Activated naive CD8-positive, alpha-beta T cell treated with anti-CD3 and anti-CD28 coated beads, Interleukin-2, amount 10 ng/mL, durations not matched to agents 7 days and 5 days (primary cell): ENCODE results near the gene CFB. TPM values are rescaled to one million over a fixed set of nuclear protein-coding genes. Genes with fewer than 3 reads are reported as not detected.
"Not testable (repeated sequence)": the region's sequence is repeated elsewhere in the genome, so short reads cannot be mapped to it uniquely, and the experiment has no call there.

ENCODE experiments used
- ATAC-seq: fragments of 150-1000 bp; cut with Tn5 transposase; one replicate; pipeline ENCODE4 v1.10.0; 2021; ENCODE audit warnings: low read depth, moderate library complexity
- POLR2A ChIA-PET: fragments of 350-600 bp; sonication (Branson Sonifier 250); formaldehyde crosslinking; loops from one replicate; lab custom pipeline; 2021; ENCODE audit warnings: antibody characterized with exemption; lab: Charles Lee
- DNase-seq: peaks from one replicate; pipeline ENCODE4 v3.0.0; 2021
- H3K27ac Mint-ChIP-seq: one replicate; pipeline ENCODE4 v1.8.0; 2022; ENCODE audit warnings: mild to moderate bottlenecking, mixed read lengths
- H3K27me3 Mint-ChIP-seq: one replicate; pipeline ENCODE4 v1.8.0; 2022; ENCODE audit warnings: mild to moderate bottlenecking, moderate library complexity, mixed read lengths
- H3K36me3 Mint-ChIP-seq: one replicate; pipeline ENCODE4 v1.8.0; 2021; ENCODE audit warnings: mild to moderate bottlenecking, mixed read lengths
- H3K4me1 Mint-ChIP-seq: one replicate; pipeline ENCODE4 v1.8.0; 2021; ENCODE audit warnings: mixed read lengths
- H3K4me3 Mint-ChIP-seq: one replicate; pipeline ENCODE4 v1.8.0; 2022; ENCODE audit warnings: mild to moderate bottlenecking, moderate library complexity, mixed read lengths
- H3K9me3 Mint-ChIP-seq: one replicate; pipeline ENCODE4 v1.8.0; 2021; ENCODE audit warnings: mixed read lengths
- total RNA-seq, 2 experiments: library from RNA; stranded (reverse); gene quantifications; one replicate each; pipeline ENCODE4 v1.2.3, GENCODE V29; 2021

The CFB gene
- total RNA-seq, 2 experiments from 2014 or later = 1.2 to 2.1 TPM

DNA sequence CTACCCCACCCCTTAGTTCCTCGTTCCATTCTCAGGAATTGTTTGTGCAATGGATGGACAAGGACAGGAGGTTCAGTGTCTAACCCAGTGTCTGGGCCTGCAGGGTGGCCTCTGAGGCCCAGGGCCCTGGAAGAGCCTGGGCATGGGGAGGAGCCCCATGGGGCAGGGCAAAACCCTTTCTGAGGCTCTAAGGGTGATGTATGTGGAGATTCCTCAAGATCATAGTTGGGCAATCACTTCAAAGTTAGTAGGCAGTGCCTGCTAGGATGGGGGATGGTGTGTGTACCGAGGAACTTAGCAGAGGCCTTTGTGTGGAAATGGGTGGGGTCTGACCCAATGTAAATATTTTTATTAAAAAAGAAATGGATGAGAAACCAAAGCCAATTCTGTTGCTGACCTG is 25.1 kb upstream of the CFB start:
- DNase-seq (no peak), ATAC-seq (no peak)
- no peak overlapping the region for H3K4me3 Mint-ChIP-seq
- no peaks in the 10 kb centered on the region for H3K36me3 Mint-ChIP-seq
- no peaks in the 10 kb centered on the region for H3K9me3 Mint-ChIP-seq
- no peaks in the 10 kb centered on the region for H3K4me1 Mint-ChIP-seq
- peaks cover 2% of the 10 kb centered on the region for H3K27me3 Mint-ChIP-seq
- POLR2A ChIA-PET = interaction anchor here (0.9 kb wide), 1 partner anchor 12 kb away, joined by 4 read pairs; no protein-coding TSS in a partner anchor
- H3K27ac Mint-ChIP-seq = no peak overlapping the region

DNA sequence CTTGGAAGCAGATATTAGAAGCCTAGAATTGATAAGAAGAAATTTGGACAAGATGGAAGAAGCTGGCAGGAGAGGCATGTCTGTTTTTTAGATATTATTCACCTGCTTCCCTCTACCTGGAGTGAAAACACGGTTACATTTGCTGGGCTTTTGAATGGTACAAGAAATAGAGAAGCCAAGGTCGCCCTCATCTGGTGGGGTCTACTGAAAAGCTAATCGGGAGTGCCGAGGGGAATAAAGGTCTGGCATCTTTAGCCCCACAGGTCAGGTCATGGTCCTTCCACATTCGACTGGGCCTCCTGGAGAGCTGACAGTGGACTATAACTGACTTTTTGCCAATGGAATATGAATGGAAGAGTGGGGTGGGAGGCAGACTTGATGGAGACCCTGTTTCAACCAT is 23.0 kb upstream of the CFB start:
- H3K4me1 Mint-ChIP-seq = no peaks in the 10 kb centered on the region
- ATAC-seq = peak; percentile 34
- no peak for DNase-seq
- H3K4me3 Mint-ChIP-seq = no peak overlapping the region
- peaks cover 8% of the 10 kb centered on the region for H3K27me3 Mint-ChIP-seq
- H3K9me3 Mint-ChIP-seq = no peaks in the 10 kb centered on the region
- POLR2A ChIA-PET = no interaction called here
- H3K27ac Mint-ChIP-seq = no peak overlapping the region
- H3K36me3 Mint-ChIP-seq = no peaks in the 10 kb centered on the region

DNA sequence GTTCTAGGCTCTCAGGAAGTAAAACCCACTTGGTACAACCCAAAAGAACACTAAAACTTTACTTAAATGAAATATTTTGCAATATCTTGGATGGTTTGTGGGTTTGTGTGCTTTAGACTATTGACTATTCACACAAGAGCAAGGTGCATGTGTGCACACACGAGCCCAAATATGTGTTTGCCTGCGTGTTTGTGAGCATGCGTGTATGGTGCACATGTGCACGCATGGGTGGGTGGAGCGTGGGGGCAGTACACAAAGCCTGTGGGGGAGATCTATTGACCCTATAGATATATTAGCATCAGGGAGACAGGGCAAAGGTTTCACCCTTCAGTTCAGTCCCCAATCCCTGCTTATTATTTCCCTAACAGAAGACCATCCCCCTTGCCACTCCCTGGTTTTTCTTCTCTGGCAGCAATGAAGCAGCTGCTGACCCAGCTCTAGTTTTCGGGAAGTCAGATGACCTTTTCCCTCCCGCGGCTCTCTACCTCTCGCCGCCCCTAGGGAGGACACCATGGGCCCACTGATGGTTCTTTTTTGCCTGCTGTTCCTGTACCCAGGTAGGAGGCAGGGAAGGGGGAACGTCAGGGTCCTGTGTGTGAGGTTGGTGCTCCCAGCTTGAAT is 18.5 kb upstream of the CFB start, which contains the start of gene C2:
TSS of gene C2 (plus strand) at position 476 of the 621 bp plus-strand sequence. CDS start at position 512, 36 bp downstream.
- no peak within 1 kb of the TSS for H3K27ac Mint-ChIP-seq
- DNase-seq (no peak), ATAC-seq (no peak)
- H3K9me3 Mint-ChIP-seq = no peaks in the 10 kb centered on the region
- H3K36me3 Mint-ChIP-seq = no peaks in the 10 kb centered on the region
- peaks cover 9% of the 10 kb centered on the region for H3K27me3 Mint-ChIP-seq
- POLR2A ChIA-PET = no interaction called here
- H3K4me3 Mint-ChIP-seq = no peak within 1 kb of the TSS
- peaks cover 1% of the 10 kb centered on the region for H3K4me1 Mint-ChIP-seq

DNA sequence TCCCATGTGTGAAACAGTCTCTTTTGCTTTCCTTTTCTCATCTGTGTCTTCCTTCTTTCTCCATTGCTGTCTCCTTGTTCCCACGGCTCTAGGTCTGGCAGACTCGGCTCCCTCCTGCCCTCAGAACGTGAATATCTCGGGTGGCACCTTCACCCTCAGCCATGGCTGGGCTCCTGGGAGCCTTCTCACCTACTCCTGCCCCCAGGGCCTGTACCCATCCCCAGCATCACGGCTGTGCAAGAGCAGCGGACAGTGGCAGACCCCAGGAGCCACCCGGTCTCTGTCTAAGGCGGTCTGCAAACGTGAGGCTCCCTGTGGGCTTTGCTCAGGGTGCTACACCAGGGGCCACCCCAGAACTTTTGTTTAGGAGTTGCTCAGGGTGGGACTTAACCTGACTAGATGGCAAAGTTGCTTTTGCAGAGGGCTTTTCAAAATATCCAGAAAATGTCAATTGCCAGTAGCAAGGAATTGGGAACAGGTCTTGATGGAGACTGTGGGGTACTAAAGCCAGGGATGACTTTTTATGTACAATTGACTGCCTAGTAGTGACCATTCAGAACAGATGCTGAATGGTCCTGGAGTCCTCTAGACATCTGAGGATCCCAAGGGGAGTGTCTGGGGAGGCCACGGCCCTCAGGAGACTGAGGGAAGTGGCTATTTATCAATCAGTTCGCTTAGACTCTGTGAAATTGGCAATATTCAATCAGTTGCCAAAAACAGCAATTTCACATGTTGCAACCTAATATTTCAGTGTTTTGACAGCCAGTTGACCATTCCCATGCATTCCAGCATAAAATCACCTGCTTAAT is 17.8 kb upstream of the CFB start:
- POLR2A ChIA-PET = no interaction called here
- H3K9me3 Mint-ChIP-seq = no peaks in the 10 kb centered on the region
- H3K4me1 Mint-ChIP-seq = peaks cover 1% of the 10 kb centered on the region
- H3K27me3 Mint-ChIP-seq = peaks cover 9% of the 10 kb centered on the region
- no peak overlapping the region for H3K27ac Mint-ChIP-seq
- H3K36me3 Mint-ChIP-seq = no peaks in the 10 kb centered on the region
- H3K4me3 Mint-ChIP-seq = no peak overlapping the region
- ATAC-seq (no peak), DNase-seq (no peak)

DNA sequence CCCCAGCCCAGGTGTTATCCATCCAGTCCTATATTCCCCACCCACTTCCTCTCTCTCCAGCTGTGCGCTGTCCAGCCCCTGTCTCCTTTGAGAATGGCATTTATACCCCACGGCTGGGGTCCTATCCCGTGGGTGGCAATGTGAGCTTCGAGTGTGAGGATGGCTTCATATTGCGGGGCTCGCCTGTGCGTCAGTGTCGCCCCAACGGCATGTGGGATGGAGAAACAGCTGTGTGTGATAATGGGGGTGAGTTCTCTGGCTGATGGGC is 17.3 kb upstream of the CFB start:
- DNase-seq = no peak
- H3K27ac Mint-ChIP-seq = no peak overlapping the region
- H3K4me3 Mint-ChIP-seq = no peak overlapping the region
- POLR2A ChIA-PET = no interaction called here
- no peak for ATAC-seq
- H3K9me3 Mint-ChIP-seq = no peaks in the 10 kb centered on the region
- H3K36me3 Mint-ChIP-seq = no peaks in the 10 kb centered on the region
- peaks cover 1% of the 10 kb centered on the region for H3K4me1 Mint-ChIP-seq
- H3K27me3 Mint-ChIP-seq = peaks cover 12% of the 10 kb centered on the region

DNA sequence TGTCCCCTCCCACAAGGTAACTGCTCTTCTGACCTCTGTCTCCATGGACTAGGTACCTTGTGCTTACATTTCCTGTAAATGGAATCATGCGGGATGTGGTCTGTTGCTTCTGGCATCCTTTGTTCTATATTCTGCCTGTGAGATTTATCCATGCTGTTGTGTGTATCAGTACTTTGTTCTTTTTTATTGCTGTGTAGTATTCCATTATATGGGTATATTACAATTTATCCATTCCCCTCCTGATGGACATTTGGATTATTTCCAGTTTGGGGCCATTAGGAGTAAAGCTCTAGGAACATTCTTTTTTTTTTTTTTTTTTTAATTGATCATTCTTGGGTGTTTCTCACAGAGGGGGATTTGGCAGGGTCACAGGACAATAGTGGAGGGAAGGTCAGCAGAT is 14.9 kb upstream of the CFB start:
- POLR2A ChIA-PET = no interaction called here
- peaks cover 9% of the 10 kb centered on the region for H3K27me3 Mint-ChIP-seq
- H3K4me3 Mint-ChIP-seq = no peak overlapping the region
- ATAC-seq = no peak
- no peak for DNase-seq
- no peaks in the 10 kb centered on the region for H3K36me3 Mint-ChIP-seq
- peaks cover 1% of the 10 kb centered on the region for H3K4me1 Mint-ChIP-seq
- no peak overlapping the region for H3K27ac Mint-ChIP-seq
- H3K9me3 Mint-ChIP-seq = no peaks in the 10 kb centered on the region

DNA sequence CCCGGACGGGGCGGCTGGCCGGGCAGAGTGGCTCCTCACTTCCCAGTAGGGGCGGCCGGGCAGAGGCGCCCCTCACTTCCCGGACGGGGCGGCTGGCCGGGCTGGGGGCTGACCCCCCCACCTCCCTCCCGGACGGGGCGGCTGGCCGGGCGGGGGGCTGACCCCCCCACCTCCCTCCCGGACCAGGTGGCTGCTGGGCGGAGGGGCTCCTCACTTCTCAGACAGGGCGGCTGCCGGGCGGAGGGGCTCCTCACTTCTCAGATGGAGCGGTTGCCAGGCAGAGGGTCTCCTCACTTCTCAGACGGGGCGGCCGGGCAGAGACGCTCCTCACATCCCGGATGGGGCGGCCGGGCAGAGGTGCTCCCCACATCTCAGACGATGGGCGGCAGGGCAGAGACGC is 13.8 kb upstream of the CFB start:
- ATAC-seq, H3K4me1 Mint-ChIP-seq, H3K27ac Mint-ChIP-seq, POLR2A ChIA-PET, H3K36me3 Mint-ChIP-seq, H3K4me3 Mint-ChIP-seq, H3K27me3 Mint-ChIP-seq, DNase-seq, H3K9me3 Mint-ChIP-seq: not testable (repeated sequence)

DNA sequence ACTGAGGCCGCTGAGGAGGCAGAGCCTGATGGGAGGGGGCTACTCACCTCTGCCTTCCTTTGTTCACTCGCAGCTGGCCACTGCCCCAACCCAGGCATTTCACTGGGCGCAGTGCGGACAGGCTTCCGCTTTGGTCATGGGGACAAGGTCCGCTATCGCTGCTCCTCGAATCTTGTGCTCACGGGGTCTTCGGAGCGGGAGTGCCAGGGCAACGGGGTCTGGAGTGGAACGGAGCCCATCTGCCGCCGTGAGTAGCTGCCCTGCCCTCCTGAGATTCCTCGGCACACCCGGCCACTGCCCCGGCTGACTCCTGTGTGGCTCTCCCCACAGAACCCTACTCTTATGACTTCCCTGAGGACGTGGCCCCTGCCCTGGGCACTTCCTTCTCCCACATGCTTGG is 12.4 kb upstream of the CFB start:
- DNase-seq (no peak), ATAC-seq (no peak)
- Mint-ChIP-seq H3K9me3 (no peaks in the 10 kb centered on the region), H3K36me3 (no peaks in the 10 kb centered on the region), H3K4me3 (no peak overlapping the region), H3K27ac (no peak overlapping the region), H3K27me3 (peaks cover 4% of the 10 kb centered on the region), H3K4me1 (peaks cover 1% of the 10 kb centered on the region)
- POLR2A ChIA-PET = no interaction called here

DNA sequence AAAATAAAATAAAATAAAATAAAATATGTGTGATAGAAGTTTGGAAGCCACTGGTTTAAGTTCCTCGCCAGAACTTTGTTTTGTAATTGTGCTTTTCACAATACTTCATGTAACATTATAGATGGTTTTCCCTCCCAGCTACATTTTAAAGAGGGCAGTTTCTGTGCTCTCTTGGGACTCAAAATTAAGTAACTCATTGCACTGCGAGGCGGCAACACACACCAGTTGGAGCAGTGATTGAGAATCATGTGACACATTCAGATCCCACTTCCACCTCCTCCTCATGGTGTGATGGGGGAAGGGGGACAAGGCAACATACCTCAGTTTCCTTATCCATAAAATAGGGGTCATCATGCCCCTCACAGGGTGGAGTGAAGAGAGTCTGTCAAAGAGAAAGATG is 10.9 kb upstream of the CFB start:
- H3K4me1 Mint-ChIP-seq = peaks cover 1% of the 10 kb centered on the region
- H3K27me3 Mint-ChIP-seq = peaks cover 5% of the 10 kb centered on the region
- DNase-seq (no peak), ATAC-seq (no peak)
- POLR2A ChIA-PET = no interaction called here
- H3K9me3 Mint-ChIP-seq = no peaks in the 10 kb centered on the region
- no peaks in the 10 kb centered on the region for H3K36me3 Mint-ChIP-seq
- no peak overlapping the region for H3K4me3 Mint-ChIP-seq
- no peak overlapping the region for H3K27ac Mint-ChIP-seq

DNA sequence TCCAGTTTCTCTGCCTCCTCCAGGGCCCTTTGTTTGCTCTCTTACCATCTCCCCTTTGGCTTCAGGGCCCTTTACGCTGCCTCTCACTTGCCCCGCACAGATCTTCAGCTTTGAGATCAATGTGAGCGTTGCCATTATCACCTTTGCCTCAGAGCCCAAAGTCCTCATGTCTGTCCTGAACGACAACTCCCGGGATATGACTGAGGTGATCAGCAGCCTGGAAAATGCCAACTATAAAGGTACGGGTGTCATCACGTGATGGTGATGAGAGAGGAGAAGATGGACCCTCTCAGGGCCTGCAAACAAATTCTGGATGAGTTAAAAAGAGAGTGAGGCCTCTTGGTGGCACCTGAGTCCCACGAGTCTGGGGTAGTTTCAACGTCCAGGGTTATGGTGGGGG is 10.1 kb upstream of the CFB start:
- Mint-ChIP-seq H3K4me1 (peaks cover under 1% of the 10 kb centered on the region), H3K27me3 (peaks cover 5% of the 10 kb centered on the region), H3K9me3 (no peaks in the 10 kb centered on the region), H3K27ac (no peak overlapping the region), H3K4me3 (no peak overlapping the region), H3K36me3 (no peaks in the 10 kb centered on the region)
- no peak for DNase-seq
- POLR2A ChIA-PET = no interaction called here
- ATAC-seq = no peak

DNA sequence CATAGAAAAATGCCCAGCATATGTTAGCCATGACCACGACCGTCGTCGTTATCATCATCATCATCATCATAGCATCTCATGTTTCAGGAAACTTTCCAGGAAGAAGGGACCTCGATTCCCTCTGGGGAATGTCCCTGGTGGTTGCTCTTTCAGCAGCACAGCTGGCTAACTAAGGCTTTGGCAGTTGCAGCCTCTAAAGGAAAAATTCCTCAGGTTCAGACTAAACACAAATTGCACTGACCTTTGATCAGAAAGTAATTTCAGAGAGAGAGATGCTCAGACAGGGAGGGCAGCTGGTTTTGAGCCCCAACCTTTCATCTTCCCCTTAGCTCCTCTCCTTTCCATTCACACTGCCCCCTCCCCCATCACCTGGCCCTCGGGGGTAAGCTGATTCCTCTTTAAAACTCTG is 5.6 kb upstream of the CFB start:
- H3K4me1 Mint-ChIP-seq = peaks cover under 1% of the 10 kb centered on the region
- H3K4me3 Mint-ChIP-seq = no peak overlapping the region
- no peak for DNase-seq
- no peaks in the 10 kb centered on the region for H3K36me3 Mint-ChIP-seq
- POLR2A ChIA-PET = interaction anchor here (1.2 kb wide), 1 partner anchor 38 kb away, joined by 3 read pairs; the partner anchor contains the start of gene ZBTB12
- no peak for ATAC-seq
- H3K27ac Mint-ChIP-seq = no peak overlapping the region
- H3K27me3 Mint-ChIP-seq = peaks cover 2% of the 10 kb centered on the region
- H3K9me3 Mint-ChIP-seq = no peaks in the 10 kb centered on the region

DNA sequence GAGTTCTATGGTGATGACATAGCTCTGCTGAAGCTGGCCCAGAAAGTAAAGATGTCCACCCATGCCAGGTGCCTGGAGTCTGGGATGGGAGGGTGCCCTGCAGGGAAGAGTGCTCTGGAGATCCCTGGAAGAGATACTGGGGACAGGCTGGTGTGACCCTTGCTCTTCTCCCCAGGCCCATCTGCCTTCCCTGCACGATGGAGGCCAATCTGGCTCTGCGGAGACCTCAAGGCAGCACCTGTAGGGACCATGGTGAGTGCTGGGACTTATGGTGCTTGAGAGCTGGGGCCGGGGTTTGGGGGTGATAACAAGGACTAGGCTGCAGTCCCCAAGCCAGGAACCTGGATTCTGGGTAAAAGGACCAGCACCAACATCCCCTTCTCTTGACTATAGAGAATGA is 2.2 kb upstream of the CFB start:
- H3K4me1 Mint-ChIP-seq = peaks cover 9% of the 10 kb centered on the region
- peaks cover 8% of the 10 kb centered on the region for H3K27me3 Mint-ChIP-seq
- no peak overlapping the region for H3K27ac Mint-ChIP-seq
- H3K4me3 Mint-ChIP-seq = no peak overlapping the region
- ATAC-seq (no peak), DNase-seq (no peak)
- H3K9me3 Mint-ChIP-seq = no peaks in the 10 kb centered on the region
- peaks cover 3% of the 10 kb centered on the region for H3K36me3 Mint-ChIP-seq
- POLR2A ChIA-PET = no interaction called here

DNA sequence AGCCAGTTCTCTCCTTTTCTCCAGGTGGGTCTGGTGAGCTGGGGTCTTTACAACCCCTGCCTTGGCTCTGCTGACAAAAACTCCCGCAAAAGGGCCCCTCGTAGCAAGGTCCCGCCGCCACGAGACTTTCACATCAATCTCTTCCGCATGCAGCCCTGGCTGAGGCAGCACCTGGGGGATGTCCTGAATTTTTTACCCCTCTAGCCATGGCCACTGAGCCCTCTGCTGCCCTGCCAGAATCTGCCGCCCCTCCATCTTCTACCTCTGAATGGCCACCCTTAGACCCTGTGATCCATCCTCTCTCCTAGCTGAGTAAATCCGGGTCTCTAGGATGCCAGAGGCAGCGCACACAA is 765 bp upstream of the CFB start:
- Mint-ChIP-seq H3K27me3 (peaks cover 5% of the 10 kb centered on the region), H3K36me3 (peaks cover 3% of the 10 kb centered on the region), H3K4me3 (no peak overlapping the region), H3K27ac (no peak overlapping the region), H3K4me1 (peaks cover 9% of the 10 kb centered on the region), H3K9me3 (no peaks in the 10 kb centered on the region)
- POLR2A ChIA-PET = interaction anchor here (1.2 kb wide), 1 partner anchor 27 kb away, joined by 4 read pairs; the partner anchor contains the start of gene DXO
- ATAC-seq (no peak), DNase-seq (no peak)

DNA sequence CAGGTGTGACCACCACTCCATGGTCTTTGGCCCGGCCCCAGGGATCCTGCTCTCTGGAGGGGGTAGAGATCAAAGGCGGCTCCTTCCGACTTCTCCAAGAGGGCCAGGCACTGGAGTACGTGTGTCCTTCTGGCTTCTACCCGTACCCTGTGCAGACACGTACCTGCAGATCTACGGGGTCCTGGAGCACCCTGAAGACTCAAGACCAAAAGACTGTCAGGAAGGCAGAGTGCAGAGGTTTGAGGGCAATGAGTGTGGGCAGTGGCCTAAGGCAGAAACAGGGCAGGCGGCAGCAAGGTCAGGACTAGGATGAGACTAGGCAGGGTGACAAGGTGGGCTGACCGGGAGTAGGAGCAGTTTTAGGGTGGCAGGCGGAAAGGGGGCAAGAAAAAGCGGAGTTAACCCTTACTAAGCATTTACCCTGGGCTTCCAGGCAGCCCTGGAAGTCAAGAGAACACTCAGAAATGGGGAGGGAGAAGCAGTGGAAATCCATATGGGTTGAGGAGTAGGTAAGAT is 533 bp downstream of the CFB start:
- DNase-seq = no peak
- Mint-ChIP-seq H3K4me1 (peaks cover 9% of the 10 kb centered on the region), H3K27me3 (peaks cover 5% of the 10 kb centered on the region), H3K4me3 (no peak overlapping the region), H3K9me3 (no peaks in the 10 kb centered on the region), H3K27ac (peak overlapping the region; percentile 55), H3K36me3 (peaks cover 3% of the 10 kb centered on the region)
- POLR2A ChIA-PET = no interaction called here
- ATAC-seq = no peak
